GM19452 (cell line): Measurements from ENCODE around the gene ZNF786.
A peak's percentile ranks its signal among the peaks of the same experiment; 100 is the strongest.
"Not testable (repeated sequence)": the region's sequence is repeated elsewhere in the genome, so short reads cannot be mapped to it uniquely, and the experiment has no call there.

Experiments
- ATAC-seq: cut with Tn5 transposase; IDR thresholded peaks from one replicate; pipeline ENCODE4 v1.9.1; 2021; ENCODE audit not compliant: unreplicated experiment

The ZNF786 gene, protein sequence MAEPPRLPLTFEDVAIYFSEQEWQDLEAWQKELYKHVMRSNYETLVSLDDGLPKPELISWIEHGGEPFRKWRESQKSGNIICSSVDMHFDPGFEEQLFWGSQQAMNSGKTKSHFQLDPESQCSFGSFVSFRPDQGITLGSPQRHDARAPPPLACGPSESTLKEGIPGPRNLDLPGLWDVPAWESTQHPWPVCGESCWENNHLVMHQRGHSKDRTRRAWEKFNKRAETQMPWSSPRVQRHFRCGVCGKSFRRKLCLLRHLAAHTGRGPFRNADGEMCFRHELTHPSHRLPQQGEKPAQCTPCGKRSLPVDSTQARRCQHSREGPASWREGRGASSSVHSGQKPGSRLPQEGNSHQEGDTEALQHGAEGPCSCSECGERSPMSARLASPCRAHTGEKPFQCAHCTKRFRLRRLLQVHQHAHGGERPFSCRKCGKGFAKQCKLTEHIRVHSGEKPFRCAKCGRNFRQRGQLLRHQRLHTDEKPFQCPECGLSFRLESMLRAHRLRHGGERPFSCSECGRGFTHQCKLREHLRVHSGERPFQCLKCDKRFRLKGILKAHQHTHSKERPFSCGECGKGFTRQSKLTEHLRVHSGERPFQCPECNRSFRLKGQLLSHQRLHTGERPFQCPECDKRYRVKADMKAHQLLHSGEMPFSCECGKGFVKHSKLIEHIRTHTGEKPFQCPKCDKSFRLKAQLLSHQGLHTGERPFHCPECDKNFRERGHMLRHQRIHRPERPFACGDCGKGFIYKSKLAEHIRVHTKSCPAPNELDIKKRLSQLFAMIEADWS

DNA sequence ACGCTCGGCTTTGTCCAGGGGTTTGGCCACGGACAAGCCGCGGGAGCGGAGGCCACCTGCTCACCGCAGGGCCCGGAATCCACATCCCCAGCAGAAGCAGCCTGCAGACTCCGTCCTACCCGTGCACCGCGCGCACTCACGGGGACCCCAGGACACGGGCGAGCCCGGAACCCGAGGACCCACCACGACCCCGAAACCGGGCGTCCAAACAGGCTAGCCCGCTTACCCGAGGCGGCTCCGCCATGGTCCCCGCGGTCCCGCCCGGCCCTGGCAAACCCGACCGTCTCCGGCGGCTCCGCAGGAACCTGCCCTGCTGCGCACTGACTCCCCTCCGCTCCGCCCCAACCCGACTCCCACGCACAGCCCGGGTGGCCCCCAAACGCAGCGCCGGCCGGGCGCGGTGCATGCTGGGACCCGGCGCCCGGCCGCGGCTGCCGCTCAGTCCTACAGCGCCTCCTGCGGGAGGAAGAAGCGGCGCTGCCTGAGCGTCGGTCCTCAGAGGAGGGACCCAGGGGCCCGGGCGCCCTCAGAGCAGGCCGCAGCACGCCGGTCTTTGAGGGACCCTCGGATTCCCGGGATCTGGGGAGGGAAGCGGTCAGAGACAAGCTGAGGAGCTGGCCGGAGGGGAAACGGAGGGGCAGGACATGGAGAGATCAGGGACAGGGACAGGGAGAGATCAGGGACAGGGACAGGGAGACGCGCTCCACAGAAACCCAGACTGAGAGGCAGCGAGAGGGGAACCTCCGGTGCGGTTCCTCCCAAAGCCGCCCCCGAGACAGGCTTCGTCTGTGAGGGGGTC, at the start of gene ZNF786:
TSS of gene ZNF786 (minus strand) at position 322 of the 799 bp plus-strand sequence. CDS start at position 244, 78 bp downstream.
- peak; percentile 87 for ATAC-seq

DNA sequence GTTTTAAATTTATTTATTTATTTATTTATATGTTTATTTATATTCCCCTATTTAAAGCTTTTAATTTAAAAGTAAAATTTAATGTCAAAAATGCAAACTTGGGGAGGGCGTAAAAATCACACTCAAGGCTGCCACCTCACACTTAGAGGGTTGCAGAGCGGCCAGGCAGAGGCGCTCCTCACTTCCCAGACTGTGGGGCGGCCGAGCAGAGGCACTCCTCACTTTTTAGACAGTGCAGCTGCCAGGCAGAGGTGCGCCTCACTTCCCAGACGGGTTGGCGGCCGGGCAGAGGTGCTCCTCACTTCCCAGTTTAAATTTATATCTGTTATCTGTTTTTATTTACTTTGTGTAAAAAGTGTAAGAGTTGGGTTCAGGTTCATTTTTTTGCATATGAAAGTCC, 45.6 kb upstream of the ZNF786 start:
- no peak for ATAC-seq

DNA sequence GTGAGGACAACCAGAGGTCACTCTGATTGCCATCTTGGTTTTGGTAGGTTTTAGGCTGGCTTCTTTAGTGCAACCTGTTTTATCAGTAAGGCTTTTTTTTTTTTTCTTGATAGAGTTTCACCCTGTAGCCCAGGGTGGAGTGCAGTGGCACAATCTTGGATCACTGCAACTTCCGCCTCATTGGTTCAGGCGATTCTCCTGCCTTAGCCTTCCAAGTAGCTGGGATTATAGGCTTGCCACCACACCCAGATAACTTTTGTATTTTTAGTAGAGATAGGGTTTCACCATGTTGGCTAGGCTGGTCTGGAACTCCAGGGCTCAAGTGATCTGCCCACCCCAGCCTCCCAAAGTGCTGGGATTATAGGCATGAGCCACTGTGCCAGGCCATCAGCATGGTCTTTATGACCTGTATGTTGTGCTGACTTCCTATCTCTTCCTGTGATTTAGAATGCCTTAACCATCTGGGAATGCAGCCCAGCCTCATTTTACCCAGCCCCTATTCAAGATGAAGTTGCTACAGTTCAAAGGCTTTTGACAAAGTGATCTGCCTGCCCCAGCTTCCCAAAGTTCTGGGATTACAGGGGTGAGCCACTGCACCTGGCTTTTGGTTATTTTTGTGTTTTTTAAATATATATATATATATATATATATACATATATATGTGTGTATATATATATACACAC, 42.7 kb upstream of the ZNF786 start:
- ATAC-seq = no peak

DNA sequence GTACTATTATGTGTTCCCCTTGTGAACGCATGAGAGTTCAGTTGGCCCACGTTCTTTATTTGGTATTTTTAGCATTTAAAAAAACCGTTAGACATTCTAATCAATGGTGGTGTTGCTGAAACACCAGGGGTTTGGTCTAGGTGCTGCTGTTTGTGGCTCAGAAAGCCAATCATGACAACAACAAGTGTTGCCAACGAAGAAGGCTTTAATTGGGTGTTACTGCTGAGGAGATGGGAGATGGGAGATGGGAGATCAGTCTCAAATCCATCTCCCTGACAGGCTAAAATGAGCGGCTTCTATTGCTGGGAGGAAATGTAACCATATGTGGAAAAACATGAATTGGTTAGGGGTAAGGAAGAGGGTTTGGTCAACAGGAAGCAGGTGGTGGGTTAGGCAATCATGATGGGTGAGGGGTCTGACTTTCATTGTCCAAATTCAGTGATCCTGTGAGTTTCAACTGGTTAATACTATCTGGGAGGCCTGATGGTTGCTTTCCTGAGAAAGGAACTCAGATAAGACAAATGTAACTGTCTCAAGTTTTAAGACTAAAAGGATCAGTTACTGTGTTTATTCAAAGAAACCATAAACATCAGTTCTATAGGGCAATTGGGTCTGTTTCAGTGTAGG, 40.2 kb upstream of the ZNF786 start:
- no peak for ATAC-seq

DNA sequence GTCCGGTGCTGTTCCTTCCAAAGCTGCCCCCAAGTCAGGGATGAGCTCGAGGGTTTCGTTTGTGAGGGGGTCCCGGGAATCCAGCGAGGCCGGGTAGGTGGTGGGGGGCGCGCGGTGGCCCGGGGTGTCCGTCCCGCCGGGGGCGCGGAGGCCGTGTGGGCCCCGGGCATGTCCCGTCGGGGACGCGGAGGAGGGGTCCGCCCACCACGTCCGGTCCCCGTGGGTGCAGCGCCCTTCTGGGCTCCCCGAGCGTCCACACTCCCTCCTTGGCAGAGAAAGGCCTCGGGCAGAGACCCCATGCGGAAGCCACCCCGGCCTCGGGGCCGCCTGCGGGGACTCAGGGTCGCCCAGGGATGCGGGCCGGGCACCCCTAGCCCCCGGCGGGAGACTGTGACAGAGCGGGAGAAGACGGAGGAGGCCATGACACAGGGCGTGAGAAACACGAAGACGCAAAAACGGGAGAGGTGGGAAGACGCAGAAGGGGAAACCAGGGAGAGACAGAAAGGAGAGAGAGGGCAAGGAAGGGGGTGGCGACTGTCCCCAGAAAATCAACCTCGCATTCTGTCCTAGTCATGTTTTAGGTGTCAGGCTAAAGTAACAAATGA, 36.2 kb upstream of the ZNF786 start:
- peak; percentile 50 for ATAC-seq

DNA sequence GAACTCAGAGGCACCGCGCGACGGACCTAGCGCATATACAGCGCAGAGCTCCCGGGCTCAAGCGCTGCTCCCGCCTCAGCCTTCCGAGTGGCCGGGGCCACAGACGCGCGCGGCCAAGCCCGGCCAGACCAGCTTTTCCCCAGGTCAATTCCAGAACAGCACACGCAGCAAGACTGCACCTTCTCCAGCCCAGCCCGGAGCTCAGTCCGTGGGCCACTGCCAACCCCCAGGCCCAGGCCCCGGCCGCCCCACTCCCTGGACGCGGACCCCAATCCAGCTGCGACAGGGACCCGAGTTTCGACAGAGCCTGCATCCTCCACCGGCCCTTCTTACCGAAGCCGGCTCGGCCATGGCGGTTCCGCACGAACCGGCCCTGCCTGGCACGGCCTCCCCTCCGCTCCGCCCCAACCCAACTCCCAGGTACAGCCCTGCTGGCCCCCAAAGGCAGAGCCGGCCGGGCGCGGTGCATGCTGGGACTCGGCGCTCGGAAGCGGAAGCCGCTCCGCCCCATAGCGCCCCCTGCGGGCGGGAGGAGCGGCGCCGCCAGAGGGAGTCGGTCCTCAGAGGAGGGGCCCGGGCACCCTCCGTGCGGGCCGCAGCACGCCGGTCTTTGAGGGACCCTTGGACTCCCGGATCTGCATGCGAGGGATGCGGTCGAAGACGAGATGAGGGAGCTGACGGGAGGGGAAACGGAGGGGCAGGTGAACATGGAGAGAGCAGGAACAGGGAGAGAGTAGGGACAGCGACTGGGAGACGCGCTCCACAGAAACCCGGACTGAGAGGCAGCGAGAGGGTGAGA, 35.5 kb upstream of the ZNF786 start, which contains the start of gene ZNF425:
TSS of gene ZNF425 (minus strand) at position 462 of the 799 bp plus-strand sequence. CDS start at position 351, 111 bp downstream.
- peak; percentile 84 for ATAC-seq

DNA sequence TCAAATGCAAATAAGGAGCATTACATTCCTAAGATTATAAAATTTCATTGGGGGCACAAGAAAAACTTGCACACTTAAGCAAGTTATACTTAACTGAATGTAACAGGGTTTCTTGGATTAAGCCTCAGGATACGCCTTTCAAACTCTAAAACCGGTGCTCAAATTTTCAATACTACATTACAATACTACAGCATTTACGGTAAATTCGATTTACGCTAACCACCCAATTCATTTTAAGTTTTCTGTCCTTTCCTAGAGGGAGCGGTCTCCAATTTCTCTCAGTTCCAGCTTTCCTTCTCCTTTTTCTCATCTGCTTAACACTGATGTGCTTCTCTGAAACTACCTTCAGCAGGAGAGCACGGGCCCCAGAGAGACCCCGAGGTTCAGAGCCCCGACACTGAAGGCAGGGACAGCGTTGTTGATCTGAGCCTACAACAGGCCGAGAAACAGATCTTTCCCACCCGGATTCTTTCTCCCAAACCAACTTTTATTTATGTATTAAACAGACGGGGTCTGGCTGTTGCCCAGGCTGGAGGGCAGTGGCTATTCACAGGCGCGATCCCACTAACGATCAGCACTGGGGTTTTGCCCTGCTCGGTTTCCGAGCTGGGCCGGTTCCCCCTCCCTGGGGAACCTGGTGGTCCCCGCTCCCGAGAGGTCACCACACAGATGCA, 34.8 kb upstream of the ZNF786 start:
- no peak for ATAC-seq

DNA sequence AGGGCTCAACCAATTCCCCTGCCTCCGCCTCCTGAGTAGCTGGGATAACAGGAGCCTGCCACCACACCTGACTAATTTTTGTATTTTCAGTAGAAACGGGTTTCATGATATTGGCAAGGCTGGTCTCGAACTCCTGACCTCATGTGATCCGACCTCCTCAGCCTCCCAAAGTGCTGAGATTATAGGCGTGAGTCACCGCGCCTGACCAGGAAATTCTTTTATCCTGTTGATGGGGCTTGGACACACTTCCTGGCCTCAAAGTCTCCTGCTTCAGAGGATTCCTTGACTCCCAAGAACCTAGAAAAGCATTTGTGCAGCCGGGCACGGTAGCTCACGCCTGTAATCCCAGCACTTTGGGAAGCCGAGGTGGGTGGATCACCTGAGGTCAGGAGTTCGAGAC, 19.5 kb upstream of the ZNF786 start:
- no peak for ATAC-seq

DNA sequence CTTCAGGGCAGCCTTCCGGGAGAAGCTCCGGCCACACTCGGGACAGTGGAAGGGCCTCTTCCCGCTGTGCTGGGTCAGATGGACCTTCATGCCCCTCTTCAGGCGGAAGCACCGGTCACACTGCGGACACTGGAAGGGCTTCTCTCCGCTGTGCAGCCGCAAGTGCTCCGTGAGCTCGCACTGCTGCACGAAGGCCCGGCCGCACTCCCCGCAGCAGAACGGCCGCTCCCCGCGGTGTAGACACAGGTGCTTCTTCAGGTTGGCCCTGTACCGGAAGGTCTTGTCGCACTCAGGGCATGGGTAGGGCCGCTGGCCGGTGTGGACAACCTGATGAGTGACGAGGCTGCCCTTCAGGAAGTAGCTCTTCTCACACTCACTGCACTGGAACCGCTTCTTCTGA, 14.2 kb upstream of the ZNF786 start:
- no peak for ATAC-seq

DNA sequence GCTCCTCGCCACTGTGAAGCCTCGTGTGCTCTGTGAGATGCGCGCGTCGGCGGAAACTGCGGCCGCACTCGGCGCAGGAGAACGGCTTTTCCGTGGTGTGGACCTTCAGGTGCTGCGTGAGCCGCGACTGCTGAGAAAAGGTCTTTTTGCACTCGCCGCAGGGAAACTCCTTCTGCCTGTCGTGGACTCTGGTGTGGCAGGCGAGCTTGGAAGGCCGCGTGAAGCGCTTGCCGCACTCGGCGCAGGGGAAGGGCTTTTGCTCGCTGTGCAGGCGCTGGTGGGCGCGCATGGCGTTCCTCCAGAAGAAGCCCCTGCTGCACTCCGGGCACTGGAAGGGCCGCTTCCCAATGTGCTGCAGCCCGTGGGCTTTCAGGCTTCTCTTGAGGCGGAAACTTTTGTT, 13.7 kb upstream of the ZNF786 start:
- no peak for ATAC-seq

DNA sequence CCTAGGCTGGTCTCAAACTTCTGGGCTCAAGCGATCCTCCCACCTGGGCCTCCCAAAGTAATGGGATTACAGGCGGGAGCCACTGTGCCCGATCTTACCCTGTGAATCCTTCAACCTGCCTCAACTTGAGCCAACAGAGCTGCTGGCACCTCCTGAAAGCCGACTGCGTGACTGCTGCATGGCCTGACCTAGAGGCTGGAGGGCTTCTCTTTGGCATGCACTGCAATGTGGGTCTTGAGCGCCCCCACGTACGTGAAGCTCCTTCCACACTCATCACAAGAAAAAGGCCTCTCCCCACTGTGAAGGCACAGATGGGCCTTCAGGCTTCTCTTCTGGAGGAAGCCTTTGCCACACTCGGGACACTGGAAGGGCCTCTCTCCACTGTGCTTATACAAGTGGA, 12.9 kb upstream of the ZNF786 start:
- ATAC-seq = no peak

DNA sequence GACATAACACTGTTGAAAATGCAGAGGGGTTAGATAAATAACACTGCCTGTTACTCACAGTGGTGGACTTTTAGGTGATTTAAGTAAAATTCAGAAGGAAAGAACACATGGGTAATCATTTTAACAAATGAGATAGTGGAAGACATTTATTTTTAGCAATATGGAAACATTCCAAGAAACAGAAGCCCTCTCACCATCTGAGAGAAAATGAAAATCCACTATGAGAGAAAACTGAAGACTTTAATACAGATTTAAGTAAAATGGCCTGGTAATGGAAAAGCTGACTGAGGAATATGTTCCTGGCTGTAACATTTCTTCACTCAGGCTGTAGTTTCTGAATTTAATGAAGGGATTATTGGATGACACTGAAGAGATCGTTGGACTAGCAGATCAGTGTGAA, 12.1 kb upstream of the ZNF786 start:
- ATAC-seq = no peak

DNA sequence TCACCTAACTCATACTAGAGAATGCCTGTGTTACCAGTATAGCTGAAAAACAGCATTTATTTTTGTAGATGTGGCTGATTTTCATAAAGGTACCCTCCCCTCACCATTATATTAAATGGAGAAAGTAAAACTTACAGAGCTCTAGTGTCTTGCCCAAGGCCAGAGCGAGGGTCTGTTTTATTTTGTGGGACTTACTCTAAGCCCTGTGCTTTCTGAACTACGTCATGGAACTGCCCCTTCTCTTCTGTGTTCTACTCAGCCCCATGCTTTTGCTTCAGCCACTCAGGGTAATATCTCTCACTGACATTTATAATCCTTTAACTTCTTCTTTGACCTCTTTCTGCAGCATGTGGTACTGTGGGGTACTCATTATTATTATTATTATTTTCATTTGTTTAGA, 10.3 kb upstream of the ZNF786 start:
- no peak for ATAC-seq

DNA sequence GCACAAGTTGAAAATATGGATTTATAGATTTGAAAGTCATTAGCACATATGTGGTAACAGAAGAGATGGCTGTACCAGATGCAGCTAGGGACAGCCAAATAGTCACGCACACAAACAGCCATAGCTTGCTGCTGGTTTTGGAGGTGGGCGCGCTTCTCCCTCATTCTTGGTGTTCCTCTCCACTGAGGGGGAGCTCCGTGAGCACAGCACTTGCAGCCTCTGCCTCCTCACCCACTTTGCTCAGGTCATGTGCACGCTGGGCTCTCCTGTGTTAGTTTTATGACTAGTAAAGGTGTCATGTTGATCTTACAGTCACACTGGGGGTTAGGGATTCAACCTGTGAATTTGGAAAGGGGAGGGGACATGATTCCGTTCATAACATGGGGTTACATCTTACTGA, 8.5 kb upstream of the ZNF786 start:
- no peak for ATAC-seq

DNA sequence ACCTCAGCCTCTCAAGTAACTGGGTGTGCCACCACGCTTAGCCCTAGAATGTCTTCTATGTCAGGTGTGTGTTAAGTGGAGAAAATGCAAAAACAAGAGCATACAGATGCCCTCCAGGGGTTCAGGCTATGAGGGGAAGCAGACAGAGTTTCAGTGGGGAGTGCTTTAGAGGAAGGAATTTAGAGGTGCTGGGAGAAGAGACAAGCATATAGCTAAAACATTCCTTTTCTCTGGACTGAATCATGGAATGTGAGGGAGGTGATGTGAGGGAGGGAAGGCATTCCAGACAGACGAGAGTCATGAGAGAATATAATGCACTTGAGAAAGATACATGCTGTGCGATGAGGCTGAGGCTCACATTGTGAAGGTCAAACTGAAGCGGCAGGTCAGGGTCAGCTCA, 6.6 kb upstream of the ZNF786 start:
- ATAC-seq = no peak

DNA sequence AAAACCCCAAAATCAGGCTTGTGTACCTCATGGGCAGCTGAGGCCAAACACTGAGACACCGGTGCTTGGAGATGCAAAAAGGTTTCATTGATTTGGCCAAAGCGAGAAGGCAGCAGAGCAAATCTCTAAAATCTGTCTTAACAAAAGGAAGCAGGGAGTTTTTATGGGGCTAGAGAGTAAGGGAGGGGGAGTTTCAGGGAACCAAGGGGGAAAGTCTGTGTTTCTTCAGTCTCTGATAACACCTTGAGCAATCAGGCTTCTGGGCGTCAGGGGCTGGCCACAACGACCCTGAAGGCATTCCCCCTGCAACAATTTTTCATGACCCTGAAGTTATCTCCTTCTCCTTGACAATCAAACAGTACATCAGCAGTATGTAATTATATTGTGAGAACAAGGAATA, 2.7 kb upstream of the ZNF786 start:
- no peak for ATAC-seq

DNA sequence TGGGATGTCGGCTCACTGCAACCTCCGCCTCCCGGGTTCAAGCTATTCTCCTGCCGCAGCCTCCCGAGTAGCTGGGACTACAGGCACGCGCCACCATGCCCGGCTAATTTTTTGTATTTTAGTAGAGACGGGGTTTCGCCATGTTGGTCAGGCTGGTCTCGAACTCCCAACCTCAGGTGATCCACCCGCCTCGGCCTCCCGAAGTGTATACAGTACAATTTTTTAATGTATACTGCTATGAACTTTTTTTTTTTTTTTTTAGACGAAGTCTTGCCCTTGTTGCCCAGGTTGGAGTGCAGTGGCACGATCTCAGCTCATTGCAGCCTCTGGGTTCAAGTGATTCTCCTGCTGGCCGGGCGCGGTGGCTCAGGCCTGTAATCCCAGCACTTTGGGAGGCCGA, 1.7 kb upstream of the ZNF786 start:
- ATAC-seq = not testable (repeated sequence)

DNA sequence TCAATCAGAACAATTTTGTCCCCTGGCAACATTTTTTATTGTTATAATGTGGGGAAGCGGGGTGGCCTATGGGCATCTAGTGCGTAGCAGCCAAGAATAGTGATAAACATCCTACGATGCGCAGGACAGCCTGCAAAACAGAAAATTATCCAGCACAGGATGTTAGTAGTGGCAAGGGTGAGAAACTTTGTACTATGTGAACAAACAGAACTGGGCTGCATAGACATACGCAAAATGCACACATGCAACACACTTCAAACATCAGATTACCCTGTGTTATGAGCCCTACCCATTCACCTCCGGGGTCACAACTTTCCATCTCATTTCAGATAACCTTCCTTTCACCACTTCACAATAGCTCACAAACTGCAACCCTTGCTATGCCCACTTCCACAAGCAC, 3.1 kb downstream of the ZNF786 start:
- ATAC-seq = no peak

DNA sequence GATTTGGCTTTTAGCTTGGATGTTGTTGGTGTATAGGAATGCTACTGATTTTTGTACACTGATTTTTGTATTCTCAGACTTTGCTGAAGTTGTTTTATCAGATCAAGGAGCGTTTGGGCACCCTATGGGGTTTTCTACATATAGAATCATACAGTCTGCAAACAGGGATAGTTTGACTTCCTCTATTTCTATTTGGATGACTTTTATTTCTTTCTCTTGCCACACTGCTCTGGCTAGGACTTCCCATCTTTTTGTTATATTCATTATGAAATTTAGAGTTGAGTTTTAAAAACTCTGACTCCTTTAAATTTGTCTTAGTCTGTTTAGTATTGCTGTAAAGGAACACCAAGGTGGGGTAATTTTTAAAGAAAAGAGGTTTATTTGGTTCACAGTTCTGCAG, 4.7 kb downstream of the ZNF786 start:
- ATAC-seq = no peak
